Right lung (tissue), 5 donors: ENCODE data around the gene GATC. TPM values are rescaled to one million over a fixed set of nuclear protein-coding genes. Genes with fewer than 3 reads are reported as not detected.

Experiments used
- DNase-seq, 2 donors: peaks; one replicate each; pipeline ENCODE4 v3.0.0-alpha.2; 2013
- polyA plus RNA-seq, 5 donors: library from polyadenylated mRNA; unstranded; fragments of 120-200 nt; gene quantifications; one replicate each; pipeline versions ENCODE4 v1.2.1 to v1.2.3, GENCODE V29; 2013; ENCODE audit warnings: inconsistent platforms in 1 of 5, low replicate concordance in 1 of 5; ENCODE audit not compliant: insufficient read length in 5 of 5, insufficient read depth in 1 of 5

The GATC gene
- polyA plus RNA-seq, 5 donors: 23.1 to 36.6 (median 32.4) TPM

DNA sequence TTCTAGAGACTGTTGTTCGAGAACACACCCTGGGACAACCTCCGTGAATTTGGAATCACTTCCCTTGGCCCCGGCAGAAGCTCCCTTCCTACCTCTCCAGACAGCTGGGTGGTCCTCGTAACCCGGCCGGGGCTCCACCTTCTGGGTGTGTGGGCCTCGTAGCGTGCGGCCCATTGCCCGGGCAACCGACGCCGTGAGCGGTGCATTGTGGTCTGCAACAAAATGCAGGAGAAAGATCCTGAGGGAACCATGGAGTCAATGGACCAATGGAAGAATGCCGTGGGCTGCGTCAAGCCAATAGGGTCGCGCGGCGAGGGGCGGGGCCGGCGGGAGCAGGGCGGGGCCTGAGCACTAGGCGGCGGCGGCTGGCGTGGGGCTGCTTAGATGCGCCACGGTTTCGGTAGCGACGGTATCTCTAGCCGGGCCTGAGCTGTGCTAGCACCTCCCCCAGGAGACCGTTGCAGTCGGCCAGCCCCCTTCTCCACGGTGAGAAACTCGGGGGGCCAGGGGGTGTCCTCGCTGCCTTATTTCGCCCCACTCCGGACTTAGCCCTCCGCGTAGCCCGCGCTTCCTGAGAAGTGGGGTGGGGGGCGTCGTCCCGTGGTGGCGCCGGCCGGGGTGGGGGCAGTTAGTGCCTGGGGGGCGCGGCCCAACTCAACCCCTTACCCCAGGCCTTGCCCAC is 49.6 kb downstream of the GATC start, which contains the start of gene DYNLL1:
Gene DYNLL1, plus strand, starts transcription at position 383 of the 682 bp plus-strand sequence. CDS start 309 bp downstream, outside the sequence.
- DNase-seq: peak; percentile 96 to 97

DNA sequence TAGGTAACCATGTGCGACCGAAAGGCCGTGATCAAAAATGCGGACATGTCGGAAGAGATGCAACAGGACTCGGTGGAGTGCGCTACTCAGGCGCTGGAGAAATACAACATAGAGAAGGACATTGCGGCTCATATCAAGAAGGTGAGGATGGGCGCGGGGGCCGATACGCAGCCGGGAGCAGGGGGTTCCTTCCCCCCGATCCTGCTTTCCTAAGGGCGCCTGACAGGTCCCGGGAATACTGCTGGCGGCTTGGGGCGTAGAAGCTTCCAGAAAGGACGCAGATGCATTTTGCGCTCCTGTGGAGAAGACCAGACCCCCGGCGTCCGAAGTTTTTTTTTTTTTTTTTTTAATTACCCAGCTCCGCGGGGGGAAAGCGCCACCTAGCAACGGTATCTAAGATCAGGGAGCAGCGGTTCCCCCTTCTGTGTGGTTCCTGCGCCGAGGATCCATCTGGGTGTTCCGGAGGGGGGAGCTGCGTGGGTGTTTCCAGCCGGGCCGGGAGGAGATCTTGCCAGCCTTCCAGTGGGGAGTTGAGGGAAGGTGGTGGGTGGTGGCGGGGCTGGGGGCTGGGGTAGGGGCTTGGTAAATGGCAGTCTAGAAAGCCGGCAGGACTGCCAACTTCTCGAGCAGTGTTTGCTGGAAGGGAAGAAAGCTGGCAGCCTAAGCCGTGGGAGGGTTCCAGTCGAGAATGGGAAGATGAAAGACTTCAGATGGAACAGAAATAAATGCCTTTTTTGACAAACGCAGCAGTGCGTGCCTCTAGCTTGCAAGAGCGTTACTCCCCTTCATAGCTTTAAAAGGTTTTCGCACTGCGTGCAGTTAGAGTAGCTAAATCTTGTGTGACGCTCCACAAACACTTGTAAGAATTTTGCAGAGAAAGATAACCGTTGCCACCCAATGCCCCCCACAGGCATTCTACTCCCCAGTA is 50.4 kb downstream of the GATC start:
- DNase-seq: peak; percentile 38 to 45

DNA sequence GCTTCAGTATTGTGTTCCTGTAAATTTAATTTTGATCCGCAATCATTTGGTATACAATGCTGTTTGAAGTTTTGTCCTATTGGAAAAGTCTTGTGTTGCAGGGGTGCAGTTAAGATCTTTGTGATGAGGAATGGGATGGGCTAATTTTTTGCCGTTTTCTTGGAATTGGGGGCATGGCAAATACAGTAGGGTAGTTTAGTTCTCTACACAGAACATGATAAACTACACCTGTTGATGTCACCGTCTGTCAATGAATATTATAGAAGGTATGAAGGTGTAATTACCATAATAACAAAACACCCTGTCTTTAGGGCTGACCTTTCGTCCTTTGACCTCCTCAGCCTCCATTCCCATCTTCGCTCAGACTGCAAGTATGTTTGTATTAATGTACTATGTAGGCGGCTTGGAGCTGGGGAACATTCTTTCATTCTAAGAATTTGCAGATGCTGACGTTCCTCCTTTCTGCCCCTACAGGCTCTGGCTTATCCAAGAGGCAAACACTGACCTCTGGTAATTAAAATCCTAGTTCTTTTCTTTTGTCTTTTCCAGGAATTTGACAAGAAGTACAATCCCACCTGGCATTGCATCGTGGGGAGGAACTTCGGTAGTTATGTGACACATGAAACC is 51.4 kb downstream of the GATC start:
- no peak for DNase-seq

DNA sequence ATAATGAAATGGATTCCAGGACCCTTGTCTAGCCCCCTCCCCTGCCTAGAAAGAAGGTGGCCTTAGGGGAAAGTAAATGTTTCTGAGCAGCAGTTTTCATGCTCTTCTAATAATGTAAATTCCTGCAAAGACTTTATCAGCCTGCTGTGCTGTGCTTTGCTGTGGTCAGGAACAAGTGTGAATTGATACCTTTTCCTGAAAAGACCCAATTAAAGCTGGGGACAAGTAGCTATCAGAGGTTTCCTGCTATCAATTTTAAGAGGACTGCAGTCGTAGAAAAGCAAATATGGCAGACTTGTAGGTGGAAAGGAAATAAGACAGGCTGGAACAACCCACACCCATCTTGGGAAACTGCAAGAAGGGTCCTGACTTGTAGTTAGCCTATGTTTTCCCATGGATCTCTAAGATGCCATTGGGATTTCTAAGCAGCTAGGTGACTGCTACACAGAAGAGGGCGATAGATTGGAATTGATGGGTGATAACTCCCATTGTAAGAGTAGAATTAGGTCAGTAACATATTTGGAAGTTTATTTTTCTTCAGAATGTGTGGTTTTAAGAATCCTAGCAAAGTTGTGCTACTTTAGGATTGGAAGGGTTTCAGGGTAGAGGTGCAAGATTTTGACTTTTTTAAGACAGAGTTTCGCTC is 52.7 kb downstream of the GATC start:
- DNase-seq: no peak

DNA sequence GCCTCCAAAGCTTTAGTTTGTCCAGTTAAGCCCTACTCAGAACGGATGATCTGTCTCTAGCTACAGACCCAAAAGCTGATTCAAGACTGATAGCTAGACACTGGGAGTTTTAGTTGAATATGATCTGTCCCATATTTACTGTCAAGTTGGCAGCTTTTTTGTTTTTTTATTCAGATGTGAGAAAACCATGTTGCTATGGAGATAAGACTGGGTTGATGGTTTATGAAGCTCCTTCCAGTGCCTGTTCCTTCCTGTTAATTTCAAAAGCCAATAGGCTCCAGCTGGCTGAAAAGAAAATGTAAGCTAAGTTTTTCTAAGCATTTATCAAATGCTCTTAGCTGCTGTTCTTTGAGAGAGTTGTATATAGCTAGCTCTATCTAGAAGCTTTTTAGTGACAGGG is 54.3 kb downstream of the GATC start:
- peak in 1 of 2 donors; percentile 12 for DNase-seq

DNA sequence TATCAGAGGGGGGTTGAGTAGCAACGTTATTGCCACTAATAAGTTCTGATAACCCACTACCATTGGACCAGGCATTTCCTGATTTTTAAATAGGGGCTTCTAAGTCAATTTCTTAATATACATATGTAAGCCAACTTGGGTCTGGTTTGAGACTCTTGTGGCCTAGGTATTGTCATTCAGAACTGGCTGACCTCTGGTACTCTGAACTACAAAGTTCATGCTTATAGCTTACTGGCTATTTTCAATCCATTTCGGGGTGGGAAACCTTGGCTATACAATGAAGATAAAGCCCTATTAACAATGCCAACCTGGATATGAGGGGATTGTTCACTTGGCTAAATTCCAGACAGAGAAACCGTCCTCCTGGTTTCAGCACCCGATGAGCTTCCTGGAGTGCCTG is 58.3 kb downstream of the GATC start:
- no peak for DNase-seq

DNA sequence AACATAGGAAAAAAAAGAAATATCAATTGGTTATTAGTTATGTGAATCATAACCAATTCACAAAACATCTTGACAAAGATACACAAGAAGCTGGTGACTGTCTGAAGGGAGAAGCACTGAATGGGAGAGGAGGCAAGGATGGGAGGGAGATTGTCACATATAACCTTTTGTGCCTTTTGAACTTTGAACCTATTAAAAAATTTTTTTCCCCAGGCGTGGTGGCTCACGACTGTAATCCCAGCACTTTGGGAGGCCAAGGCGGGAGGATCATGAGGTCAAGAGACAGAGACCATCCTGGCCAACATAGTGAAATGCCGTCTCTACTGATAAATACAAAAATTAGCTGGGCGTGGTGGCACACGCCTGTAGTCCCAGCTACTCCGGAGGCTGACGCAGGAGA is 62.3 kb downstream of the GATC start:
- no peak for DNase-seq

Other genes starting within 250 kb of the GATC start
- 1,000 to 10,000 TPM; 3,371 to 3,973 (median 3,732) TPM for gene RPLP0, start 245.3 kb upstream of the GATC start, polyA plus RNA-seq
- 10 to 100 TPM; 48.6 to 74.2 (median 65.0) TPM for gene PXN, start 180.7 kb upstream of the GATC start, polyA plus RNA-seq
- 1 to 10 TPM in 1 of 5 donors, under 1 TPM in 1, not detected in 3; 0.94 to 1.4 TPM for gene RNU4-2, start 154.5 kb upstream of the GATC start, polyA plus RNA-seq
- gene RNU4-1, start 153.2 kb upstream of the GATC start, polyA plus RNA-seq: not detected
- gene SIRT4, start 144.1 kb upstream of the GATC start, polyA plus RNA-seq: 1 to 10 TPM; 2.5 to 4.7 (median 2.9) TPM
- gene PLA2G1B, start 118.7 kb upstream of the GATC start, polyA plus RNA-seq: 1 to 10 TPM in 3 of 5 donors, under 1 TPM in 2; 0.87 to 2.7 (median 2.0) TPM
- 10 to 100 TPM; 11.2 to 18.8 (median 16.4) TPM for gene MSI1, start 77.3 kb upstream of the GATC start, polyA plus RNA-seq
- 100 to 1,000 TPM; 209 to 279 (median 221) TPM for gene COX6A1, start 8.3 kb upstream of the GATC start, polyA plus RNA-seq
- gene TRIAP1, start 60 bp upstream of the GATC start, polyA plus RNA-seq: 10 to 100 TPM; 33.5 to 46.2 (median 38.9) TPM
- gene SRSF9, start 23.3 kb downstream of the GATC start, polyA plus RNA-seq: 100 to 1,000 TPM; 174 to 225 (median 192) TPM
- 100 to 1,000 TPM; 344 to 461 (median 400) TPM for gene DYNLL1, start 49.7 kb downstream of the GATC start, polyA plus RNA-seq
- gene COQ5, start 82.7 kb downstream of the GATC start, polyA plus RNA-seq: 10 to 100 TPM; 47.9 to 61.2 (median 56.5) TPM
- gene RNF10, start 87.9 kb downstream of the GATC start, polyA plus RNA-seq: 100 to 1,000 TPM; 152 to 208 (median 165) TPM
- gene POP5, start 135.0 kb downstream of the GATC start, polyA plus RNA-seq: 10 to 100 TPM; 47.2 to 53.8 (median 48.9) TPM
- gene CABP1, start 194.2 kb downstream of the GATC start, polyA plus RNA-seq: 1 to 10 TPM; 1.4 to 2.9 (median 2.2) TPM
- gene MLEC, start 240.7 kb downstream of the GATC start, polyA plus RNA-seq: 100 to 1,000 TPM; 159 to 195 (median 168) TPM